Stimulated activated CD8-positive, alpha-beta memory T cell treated with anti-CD3 and anti-CD28 coated beads, Interleukin-15, amount 100 ng/mL, for 1 hour (primary cell): ENCODE results near the gene MMD.

Experiments used
- DNase-seq: peaks from one replicate; pipeline ENCODE4 v3.0.0-alpha.2; 2020; ENCODE audit warnings: low read depth

The MMD gene

GRCh38 chr17:55348749-55349354 lies 72.8 kb downstream of the MMD start:
- peak; percentile 5 for DNase-seq

- DNase-seq, result no peak
These were observed 74.3 kb downstream of the MMD start for GRCh38 chr17:55347341-55347740.

- DNase-seq, result no peak
These were observed 75.0 kb downstream of the MMD start for GRCh38 chr17:55346658-55347057.

- no peak for DNase-seq
These were observed 76.5 kb downstream of the MMD start for GRCh38 chr17:55345132-55345531.

- no peak for DNase-seq
These were observed 77.1 kb downstream of the MMD start for GRCh38 chr17:55344514-55344997.

- no peak for DNase-seq
These were observed 77.6 kb downstream of the MMD start for GRCh38 chr17:55343900-55344513.

- DNase-seq, result no peak
These were observed 78.6 kb downstream of the MMD start for GRCh38 chr17:55342800-55343585.
